Measurements from ENCODE around the gene PLXDC2. TPM values are rescaled to one million over a fixed set of nuclear protein-coding genes. Genes with fewer than 3 reads are reported as not detected.
"Not testable (repeated sequence)": the region's sequence is repeated elsewhere in the genome, so short reads cannot be mapped to it uniquely, and the experiment has no call there.

The PLXDC2 gene
- total RNA-seq, 2 experiments from 2014 or later, result not detected

DNA sequence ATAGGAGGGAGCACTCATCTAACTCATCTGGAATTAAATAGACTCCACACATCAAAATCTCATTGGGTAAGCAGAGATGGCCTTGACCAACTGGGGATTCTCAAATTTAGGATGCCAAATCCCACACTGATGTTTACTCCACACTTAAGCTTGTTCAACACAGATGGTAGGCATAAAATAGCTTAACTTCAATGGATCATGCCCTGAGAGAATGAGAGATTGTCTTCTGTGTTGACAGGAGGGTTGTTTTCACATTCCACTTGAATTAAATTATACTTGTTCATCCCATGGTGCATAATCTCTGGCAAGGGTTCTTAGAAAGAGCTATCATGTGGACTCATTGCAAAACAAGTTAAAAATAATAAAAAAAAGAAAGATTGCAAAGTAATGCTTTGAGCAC is 391.4 kb downstream of the PLXDC2 start:
- DNase-seq (no peak), ATAC-seq (no peak)
- H3K9me3 Mint-ChIP-seq, result peaks cover 2% of the 10 kb centered on the region
- ChIA-PET POLR2A (no interaction called here), CTCF (no interaction called here)
- H3K4me1 Mint-ChIP-seq (ENCODE audit: low read depth), result no peaks in the 10 kb centered on the region
- no peak overlapping the region for H3K27ac Mint-ChIP-seq
- no peak overlapping the region for H3K4me3 Mint-ChIP-seq
- intact Hi-C loops (cut with micrococcal nuclease), result no loop called here
- no peaks in the 10 kb centered on the region for H3K27me3 Mint-ChIP-seq
- TF ChIP-seq, protein P1, sequence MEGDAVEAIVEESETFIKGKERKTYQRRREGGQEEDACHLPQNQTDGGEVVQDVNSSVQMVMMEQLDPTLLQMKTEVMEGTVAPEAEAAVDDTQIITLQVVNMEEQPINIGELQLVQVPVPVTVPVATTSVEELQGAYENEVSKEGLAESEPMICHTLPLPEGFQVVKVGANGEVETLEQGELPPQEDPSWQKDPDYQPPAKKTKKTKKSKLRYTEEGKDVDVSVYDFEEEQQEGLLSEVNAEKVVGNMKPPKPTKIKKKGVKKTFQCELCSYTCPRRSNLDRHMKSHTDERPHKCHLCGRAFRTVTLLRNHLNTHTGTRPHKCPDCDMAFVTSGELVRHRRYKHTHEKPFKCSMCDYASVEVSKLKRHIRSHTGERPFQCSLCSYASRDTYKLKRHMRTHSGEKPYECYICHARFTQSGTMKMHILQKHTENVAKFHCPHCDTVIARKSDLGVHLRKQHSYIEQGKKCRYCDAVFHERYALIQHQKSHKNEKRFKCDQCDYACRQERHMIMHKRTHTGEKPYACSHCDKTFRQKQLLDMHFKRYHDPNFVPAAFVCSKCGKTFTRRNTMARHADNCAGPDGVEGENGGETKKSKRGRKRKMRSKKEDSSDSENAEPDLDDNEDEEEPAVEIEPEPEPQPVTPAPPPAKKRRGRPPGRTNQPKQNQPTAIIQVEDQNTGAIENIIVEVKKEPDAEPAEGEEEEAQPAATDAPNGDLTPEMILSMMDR (IDR thresholded peaks at IDR 0.05), result no peak
- H3K36me3 Mint-ChIP-seq (ENCODE audit: low read depth), result no peaks in the 10 kb centered on the region

DNA sequence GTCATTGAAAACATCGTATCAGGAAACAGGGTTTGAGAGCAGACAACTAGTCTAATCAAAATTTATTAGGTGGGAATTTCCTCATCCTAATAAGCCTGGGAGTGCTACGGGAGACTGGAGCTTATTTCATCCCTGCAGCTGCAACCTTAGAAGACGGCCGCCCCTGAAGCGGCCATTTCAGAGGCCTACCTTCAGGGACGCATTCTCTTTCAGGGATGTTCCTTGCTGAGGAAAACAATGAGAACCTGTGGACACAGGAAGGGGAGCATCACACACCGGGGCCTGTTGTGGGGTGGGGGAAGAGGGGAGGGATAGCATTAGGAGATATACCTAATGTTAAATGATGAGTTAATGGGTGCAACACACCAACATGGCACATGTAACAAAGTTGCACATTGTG is 392.9 kb downstream of the PLXDC2 start:
- ATAC-seq; DNase-seq; H3K4me1 Mint-ChIP-seq (ENCODE audit: low read depth); H3K9me3 Mint-ChIP-seq; H3K27ac Mint-ChIP-seq; H3K36me3 Mint-ChIP-seq (ENCODE audit: low read depth); H3K4me3 Mint-ChIP-seq; H3K27me3 Mint-ChIP-seq; CTCF ChIA-PET; intact Hi-C loops (cut with micrococcal nuclease); POLR2A ChIA-PET: not testable (repeated sequence)

DNA sequence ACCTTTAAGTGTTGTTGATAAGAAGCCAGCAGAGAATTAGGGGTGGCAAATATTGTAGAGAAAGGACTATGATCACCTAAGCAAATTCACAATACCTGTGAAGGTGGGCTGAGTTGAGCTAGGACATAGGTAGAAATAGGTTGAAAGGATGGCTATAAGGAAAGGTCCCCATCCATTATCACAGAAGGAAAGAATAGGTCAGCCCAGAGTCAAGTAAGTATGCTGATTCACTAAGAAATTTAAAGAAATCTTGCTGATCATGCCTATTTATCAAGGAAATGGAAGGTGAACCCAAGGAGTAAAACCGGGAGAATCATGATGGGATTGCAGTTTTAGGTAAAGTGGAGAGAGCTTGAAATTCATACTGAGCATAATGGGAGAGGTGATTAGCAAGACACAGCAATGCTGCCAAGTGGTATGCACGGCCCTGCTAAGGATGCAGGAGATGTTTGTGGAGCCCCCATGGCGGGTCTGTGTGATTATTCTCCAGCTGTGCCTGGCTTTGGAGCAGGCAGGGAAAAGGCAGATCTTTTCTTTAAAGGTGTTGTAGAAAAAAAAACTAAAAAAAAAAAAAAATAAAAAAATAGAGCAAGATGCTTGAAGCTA is 399.4 kb downstream of the PLXDC2 start:
- Mint-ChIP-seq H3K9me3 (no peaks in the 10 kb centered on the region), H3K27me3 (no peaks in the 10 kb centered on the region), H3K4me3 (no peak overlapping the region), H3K4me1 (ENCODE audit: low read depth) (no peaks in the 10 kb centered on the region), H3K27ac (no peak overlapping the region), H3K36me3 (ENCODE audit: low read depth) (no peaks in the 10 kb centered on the region)
- DNase-seq, result no peak
- POLR2A ChIA-PET, result no interaction called here
- TF ChIP-seq, protein P1 (IDR thresholded peaks at IDR 0.05), result no peak
- intact Hi-C loops (cut with micrococcal nuclease), result no loop called here
- CTCF ChIA-PET, result no interaction called here
- no peak for ATAC-seq

DNA sequence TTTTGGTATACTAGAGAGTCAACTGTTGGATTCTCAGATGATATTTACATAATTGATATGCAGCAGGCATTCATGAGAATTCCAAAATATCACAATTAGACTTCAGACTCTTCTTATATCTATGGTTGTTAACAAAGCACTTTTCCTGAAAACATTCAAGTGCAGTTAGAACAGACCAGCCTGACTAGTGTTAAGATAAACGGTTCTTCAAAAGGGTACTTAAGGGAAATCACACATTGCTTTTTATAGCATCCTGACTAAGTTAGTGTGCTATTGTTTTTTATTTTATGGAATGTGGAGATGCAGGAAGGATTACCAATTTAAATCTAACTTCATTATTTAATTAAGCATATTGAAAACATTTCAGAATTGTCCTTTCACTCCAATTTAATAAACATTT is 405.1 kb downstream of the PLXDC2 start:
- TF ChIP-seq, protein P1 (IDR thresholded peaks at IDR 0.05), result no peak
- CTCF ChIA-PET, result no interaction called here
- intact Hi-C loops (cut with micrococcal nuclease), result no loop called here
- ATAC-seq (no peak), DNase-seq (no peak)
- no peaks in the 10 kb centered on the region for H3K4me1 Mint-ChIP-seq (ENCODE audit: low read depth)
- peaks cover 1% of the 10 kb centered on the region for H3K9me3 Mint-ChIP-seq
- H3K27me3 Mint-ChIP-seq, result no peaks in the 10 kb centered on the region
- no peak overlapping the region for H3K27ac Mint-ChIP-seq
- H3K36me3 Mint-ChIP-seq (ENCODE audit: low read depth), result no peaks in the 10 kb centered on the region
- H3K4me3 Mint-ChIP-seq, result no peak overlapping the region
- POLR2A ChIA-PET, result no interaction called here

DNA sequence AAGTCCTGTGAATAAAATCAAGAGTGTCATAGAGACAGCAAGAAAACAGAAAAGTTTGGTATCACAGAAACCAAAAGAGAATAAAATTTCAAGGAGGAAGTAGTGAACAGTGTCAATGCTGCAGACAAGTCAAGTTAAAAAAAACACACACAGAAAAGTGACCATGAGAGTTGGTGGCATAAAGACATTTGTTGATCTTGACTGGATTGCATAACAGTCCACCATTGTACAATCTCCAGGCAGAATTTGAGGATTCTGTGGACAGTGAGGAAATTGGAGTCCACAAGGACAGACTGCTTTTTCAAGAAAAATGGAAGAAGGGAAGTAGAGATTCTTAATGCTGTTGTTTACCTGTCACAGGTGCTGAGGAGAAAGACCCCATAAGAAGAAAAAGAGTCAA is 412.5 kb downstream of the PLXDC2 start:
- TF ChIP-seq, protein P1 (IDR thresholded peaks at IDR 0.05), result no peak
- Mint-ChIP-seq H3K4me1 (ENCODE audit: low read depth) (no peaks in the 10 kb centered on the region), H3K9me3 (no peaks in the 10 kb centered on the region), H3K4me3 (no peak overlapping the region), H3K27ac (no peak overlapping the region), H3K27me3 (no peaks in the 10 kb centered on the region), H3K36me3 (ENCODE audit: low read depth) (no peaks in the 10 kb centered on the region)
- intact Hi-C loops (cut with micrococcal nuclease), result no loop called here
- ATAC-seq, result no peak
- CTCF ChIA-PET, result no interaction called here
- POLR2A ChIA-PET, result no interaction called here
- no peak for DNase-seq
